Posterior vena cava (tissue), 2 donors: ENCODE data around the gene MLLT3. TPM values are rescaled to one million over a fixed set of nuclear protein-coding genes. Genes with fewer than 3 reads are reported as not detected.

Experiments used
- DNase-seq: peaks from one replicate; pipeline ENCODE4 v3.0.0-alpha.2; 2020; ENCODE audit warnings: low spot score
- intact Hi-C, 2 donors: fragments of 100-400 bp; cut with DNase I; formaldehyde crosslinking; loops; one replicate each; pipeline versions ENCODE4 v1.14.1 to v1.14.2; 2022 to 2023
- microRNA-seq, 2 donors: library from miRNA; unstranded; fragments of <30 nt; microRNA quantifications; one replicate each; pipeline ENCODE4 v1.2.0, GENCODE V29; 2020 to 2021; ENCODE audit warnings: borderline microRNAs expressed in 2 of 2
- total RNA-seq, 2 donors: library from RNA; stranded (reverse); fragmentation: NEBNext Ultra II Directional; extraction: Animal tissue kit (Norgen Biotek cat#: 25700); gene quantifications; one replicate each; pipeline ENCODE4 v1.2.1, GENCODE V29; 2021
- donor health status: DM: yes; HTN: yes; CAD: no.
- donor health status: DM: yes; HTN: yes; CAD: no.

The MLLT3 gene
- total RNA-seq, 2 donors from 2014 or later = 6.5 to 7.6 TPM

DNA sequence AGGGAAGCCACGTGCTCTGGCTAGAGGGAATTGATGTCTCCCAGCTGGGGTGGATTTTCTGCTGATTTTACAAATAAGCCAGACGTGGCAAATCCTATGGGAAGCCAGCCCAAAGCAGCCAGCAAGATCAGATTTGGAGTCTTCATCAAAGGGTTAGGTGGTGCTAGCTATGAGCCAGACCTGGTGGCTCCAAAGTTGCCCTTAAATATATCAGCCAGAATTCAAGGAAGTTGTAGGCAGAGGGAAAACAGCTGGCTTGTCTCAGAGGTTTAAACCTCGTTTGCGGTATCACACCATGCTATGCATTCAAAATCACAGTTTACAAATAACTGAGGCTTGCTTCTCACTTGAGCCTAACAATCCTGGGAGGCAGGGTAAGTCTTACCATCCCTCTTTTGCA lies 313.2 kb downstream of the MLLT3 start:
- no peak for DNase-seq
- intact Hi-C loops = no loop called here

DNA sequence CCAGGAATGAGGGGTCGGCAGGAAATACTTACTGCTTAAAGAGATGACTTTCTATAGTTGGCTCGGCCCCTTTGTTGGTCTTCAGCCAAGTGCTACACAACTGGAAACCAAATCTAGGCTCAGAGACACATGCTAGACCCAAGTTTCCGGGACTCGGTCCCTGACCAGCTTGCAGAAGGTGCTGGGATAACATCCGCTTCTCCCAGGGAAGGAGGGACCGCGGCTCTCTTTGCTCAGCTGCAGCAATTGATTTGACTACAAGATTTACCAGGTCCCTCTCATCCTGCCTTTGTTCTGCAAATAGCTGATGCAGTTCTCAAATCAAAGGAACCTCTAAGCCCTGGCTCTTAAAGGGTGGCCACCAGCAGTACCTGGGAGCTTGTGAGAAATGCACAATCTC lies 314.7 kb downstream of the MLLT3 start:
- no peak for DNase-seq
- intact Hi-C loops = no loop called here

DNA sequence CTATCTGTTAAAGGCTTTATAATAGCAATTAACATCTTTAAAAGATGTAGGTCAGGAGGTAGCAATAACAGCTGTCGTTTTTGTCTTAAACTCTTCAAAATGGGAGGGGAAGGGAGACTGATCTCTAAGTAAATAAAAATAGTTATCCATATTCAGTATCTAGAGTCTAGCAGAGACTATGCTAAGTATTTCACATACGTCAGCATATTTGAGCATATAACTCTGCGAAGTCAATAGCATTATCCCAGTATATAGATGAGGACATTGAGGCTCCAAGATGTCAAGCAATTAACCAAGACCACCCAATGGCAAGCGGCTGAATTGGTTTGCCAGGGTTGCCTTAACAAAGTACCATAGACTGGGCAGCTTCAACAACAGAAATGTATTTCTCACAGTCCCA lies 316.8 kb downstream of the MLLT3 start:
- intact Hi-C loops = no loop called here

DNA sequence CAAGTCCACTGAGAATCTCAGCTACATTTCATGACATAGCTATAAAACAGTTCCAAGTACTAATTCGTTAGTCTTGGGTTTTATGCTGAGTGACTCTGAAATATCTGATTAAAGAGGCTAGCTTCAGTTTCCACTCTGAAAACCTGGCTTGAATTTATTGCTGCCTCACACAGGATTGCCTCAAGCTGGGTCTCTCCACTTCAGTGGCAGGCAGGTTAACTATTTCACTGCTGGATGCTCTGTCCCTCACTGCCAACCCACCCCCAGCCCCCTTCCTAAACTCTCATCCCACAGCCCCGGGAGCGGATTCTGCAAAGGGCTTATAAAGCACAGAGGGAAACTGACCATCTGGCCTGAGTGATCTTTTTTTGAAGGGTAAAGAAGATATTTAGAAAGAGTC lies 318.3 kb downstream of the MLLT3 start:
- DNase-seq = no peak
- intact Hi-C loops = no loop called here

More for the DNA sequence above, 316.8 kb downstream of the MLLT3 start:
- DNase-seq = no peak

DNA sequence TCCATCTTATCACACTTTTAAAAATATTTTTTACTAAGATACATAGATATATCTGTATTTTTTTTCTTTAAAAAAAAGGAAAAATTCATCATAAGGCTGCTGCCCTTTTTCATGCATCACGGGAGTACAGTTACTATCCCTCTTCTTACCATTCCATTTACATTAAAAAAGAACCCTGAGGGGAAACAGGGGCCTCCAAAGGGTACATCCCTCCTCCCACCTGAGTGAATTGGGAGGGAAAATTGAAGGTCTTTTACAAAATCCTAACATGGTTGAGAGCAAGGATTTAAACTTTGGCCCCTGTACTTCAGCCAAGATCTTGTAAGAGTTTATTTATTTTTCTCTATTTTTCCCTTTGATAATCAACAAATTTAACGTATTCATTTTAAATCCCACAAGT lies 319.2 kb downstream of the MLLT3 start:
- intact Hi-C loops = no loop called here
- no peak for DNase-seq

DNA sequence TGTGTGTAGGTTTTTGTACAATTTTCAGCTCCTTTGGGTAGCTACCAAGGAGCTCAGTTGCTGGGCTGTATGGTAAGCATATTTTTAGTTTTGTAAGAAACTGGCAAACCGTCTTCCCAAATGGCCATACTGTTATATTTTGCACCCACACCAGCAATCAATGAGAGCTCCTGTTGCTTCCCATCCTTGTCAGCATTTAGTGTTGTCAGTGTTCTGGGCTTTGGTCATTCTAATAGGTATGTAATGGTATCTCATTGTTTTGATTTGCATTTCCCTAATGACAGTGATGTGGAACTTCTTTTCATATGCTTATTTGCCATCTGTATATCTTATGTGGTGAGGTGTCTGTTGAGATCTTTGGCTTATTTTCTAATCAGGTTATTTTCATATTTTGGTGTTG lies 320.1 kb downstream of the MLLT3 start:
- no peak for DNase-seq
- intact Hi-C loops = no loop called here

DNA sequence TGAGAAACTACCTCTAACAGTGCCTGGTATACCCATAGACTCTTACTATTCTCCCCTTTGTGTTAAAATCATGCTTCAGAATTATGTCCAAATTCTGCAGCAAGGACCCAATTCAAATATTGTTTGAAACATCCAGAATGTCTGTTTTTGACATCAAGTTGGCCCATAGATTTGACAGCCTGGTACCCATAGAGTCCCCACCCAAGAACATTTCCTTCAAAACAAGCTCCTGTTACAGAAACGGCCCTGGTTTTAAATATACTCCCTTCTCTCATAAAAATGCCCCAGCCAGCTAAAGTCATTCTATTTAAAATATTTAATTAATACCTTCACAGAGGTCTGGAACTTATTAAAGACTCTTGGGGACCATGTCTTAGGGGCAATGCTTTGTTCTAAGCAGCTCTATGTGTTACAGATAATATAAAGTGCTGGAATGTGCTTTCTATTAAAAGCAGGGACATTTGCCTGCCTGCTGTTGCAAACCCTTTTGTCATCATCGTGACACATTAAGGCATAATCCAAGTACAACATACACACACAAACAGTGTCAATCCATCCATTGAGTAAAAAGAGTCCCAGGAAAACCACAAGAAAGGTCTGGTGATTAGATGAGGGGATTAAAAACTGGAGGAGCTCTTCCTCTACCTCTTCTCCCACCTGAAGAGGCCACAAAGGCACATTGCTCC lies 321.7 kb downstream of the MLLT3 start:
- no peak for DNase-seq
- intact Hi-C loops = no loop called here

DNA sequence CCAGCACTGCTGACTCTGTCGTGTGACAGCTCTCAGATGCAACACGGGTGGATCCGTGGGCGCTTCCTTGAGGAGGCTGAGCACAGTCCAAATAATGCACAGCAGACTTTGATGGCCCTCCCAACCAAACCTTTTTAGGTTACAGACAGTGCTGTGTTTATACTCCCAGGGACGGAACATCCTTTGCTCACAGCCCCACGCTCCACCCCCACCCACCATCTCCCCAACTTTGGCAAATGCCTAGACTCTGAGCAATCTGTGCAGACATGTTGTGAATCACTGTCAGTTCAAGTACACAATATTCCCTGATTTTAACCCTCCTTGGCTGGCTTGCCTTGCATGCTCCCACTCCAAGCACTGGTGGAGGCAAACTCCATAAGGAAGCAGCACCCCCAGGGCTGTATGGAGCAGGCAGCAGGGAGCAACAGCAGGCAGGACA lies 324.6 kb downstream of the MLLT3 start:
- intact Hi-C loops = no loop called here
- no peak for DNase-seq

DNA sequence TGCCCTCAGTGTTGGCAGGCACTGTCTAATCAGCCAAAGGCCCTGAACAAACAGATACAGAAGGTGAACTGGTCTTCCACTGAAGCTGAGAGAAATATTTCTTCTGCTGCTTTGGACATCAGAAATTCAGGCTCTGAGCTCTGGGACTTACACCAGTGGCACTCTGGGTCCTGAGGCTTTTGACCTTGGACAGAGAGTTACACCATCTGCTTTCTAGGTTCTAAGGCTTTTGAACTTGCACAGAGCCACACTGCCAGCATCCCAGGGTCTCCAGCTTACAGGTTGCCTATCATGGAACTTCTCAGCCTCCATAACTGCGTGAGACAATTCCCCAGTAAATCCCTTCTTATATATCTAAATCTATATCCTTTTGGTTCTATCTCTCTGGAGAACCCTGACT lies 326.7 kb downstream of the MLLT3 start:
- no peak for DNase-seq
- intact Hi-C loops = no loop called here

DNA sequence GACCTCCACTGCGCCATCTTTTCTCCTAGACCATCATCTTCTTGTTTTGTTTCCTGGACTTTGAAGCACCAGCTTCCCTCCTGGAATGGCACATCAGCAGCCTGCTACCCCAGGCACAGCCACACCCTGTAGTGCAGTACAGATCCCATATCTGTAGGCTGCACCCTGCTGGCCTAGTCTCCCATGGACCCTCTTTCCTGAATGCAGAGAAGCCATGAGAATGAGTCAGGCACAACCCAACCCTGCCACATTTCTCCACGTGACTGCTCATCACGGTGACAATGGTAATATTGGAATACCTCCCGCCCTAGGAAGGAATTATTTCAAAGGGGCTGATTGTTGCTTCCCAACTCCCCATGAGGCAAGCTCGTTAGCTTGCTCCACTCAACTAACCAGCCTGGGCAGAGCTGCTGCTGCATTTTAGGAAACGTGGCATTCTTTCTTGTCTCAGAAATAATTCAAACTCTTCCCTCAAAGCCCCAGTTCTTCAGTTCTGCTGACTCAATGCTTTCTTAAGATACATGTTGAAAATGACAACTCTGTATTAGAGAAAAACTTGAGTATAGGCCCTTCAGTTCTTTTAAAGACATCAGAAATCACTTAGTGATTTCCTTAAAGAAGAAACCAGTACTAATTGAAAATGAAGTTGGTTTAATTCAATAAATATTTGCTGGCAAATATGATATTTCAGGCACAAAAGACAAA lies 328.1 kb downstream of the MLLT3 start:
- DNase-seq = no peak
- intact Hi-C loops = no loop called here

DNA sequence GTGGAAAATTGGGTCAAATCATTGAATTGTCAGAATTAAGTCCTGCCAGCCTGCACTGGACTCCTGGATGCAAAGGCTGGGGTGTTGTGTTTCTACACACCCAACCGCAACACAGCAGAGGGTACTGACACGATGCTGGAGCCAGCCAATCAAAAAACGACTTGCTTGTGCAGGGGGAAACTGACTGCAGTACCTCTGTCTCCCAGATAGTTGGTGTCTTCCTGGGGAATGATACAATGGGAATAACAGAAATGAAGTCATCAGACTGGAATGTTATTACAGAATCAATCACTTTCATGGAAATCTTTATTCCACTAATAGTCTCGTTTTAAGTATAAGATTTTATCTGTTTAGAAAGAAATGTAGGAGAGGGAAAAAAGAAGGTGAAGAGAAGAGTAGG lies 330.3 kb downstream of the MLLT3 start:
- intact Hi-C loops = no loop called here
- DNase-seq = no peak

Small RNA genes lying within 50 kb of the gene (microRNA-seq; reads per million reads assigned to microRNA genes)
- gene MIR4473 = 0 to 1.0 reads per million in 2 donors
- 0 to 0.65 reads per million in 2 donors for gene MIR4474

Other genes with a start within 250 kb of the MLLT3 start
- 10 to 100 TPM; 26.3 to 26.8 TPM for gene FOCAD, start 61.8 kb upstream of the MLLT3 start, total RNA-seq